ENCODE measurements around the gene TDRD9.

TDRD9 gene

GRCh38 chr14:103995876-103996275 lies 67.6 kb downstream of the TDRD9 start:
- DNase-seq = no peak

- no peak for DNase-seq
Measured at GRCh38 chr14:103997391-103997790, 69.1 kb downstream of the TDRD9 start.

GRCh38 chr14:103998027-103998426 lies 69.8 kb downstream of the TDRD9 start:
- DNase-seq = no peak

- DNase-seq = no peak
Measured at GRCh38 chr14:103999795-104000440, 71.7 kb downstream of the TDRD9 start.

GRCh38 chr14:104001003-104001402 lies 72.7 kb downstream of the TDRD9 start:
- DNase-seq = no peak

- no peak for DNase-seq
Measured at GRCh38 chr14:104003616-104004015, 75.4 kb downstream of the TDRD9 start.

- no peak for DNase-seq
Measured at GRCh38 chr14:104004849-104005248, 76.6 kb downstream of the TDRD9 start.

GRCh38 chr14:104005489-104005888 lies 77.2 kb downstream of the TDRD9 start:
- no peak for DNase-seq

GRCh38 chr14:104007121-104007520 lies 78.9 kb downstream of the TDRD9 start:
- DNase-seq = no peak

- DNase-seq = no peak
Measured at GRCh38 chr14:104009297-104009696, 81.0 kb downstream of the TDRD9 start.

- no peak for DNase-seq
Measured at GRCh38 chr14:104011824-104012517, 83.7 kb downstream of the TDRD9 start.

GRCh38 chr14:104014764-104015163 lies 86.5 kb downstream of the TDRD9 start:
- no peak for DNase-seq

GRCh38 chr14:104016873-104017650 lies 88.8 kb downstream of the TDRD9 start:
- no peak for DNase-seq

- no peak for DNase-seq
Measured at GRCh38 chr14:104019029-104019428, 90.8 kb downstream of the TDRD9 start.

GRCh38 chr14:104019806-104020205 lies 91.5 kb downstream of the TDRD9 start:
- DNase-seq = no peak

- no peak for DNase-seq
Measured at GRCh38 chr14:104020471-104020870, 92.2 kb downstream of the TDRD9 start.

- no peak for DNase-seq
Measured at GRCh38 chr14:104023325-104024055, 95.2 kb downstream of the TDRD9 start.

- DNase-seq = no peak
Measured at GRCh38 chr14:104025534-104025933, 97.3 kb downstream of the TDRD9 start.

GRCh38 chr14:104026024-104026423 lies 97.8 kb downstream of the TDRD9 start:
- no peak for DNase-seq

- DNase-seq = no peak
Measured at GRCh38 chr14:104030958-104031357, 102.7 kb downstream of the TDRD9 start.

- no peak for DNase-seq
Measured at GRCh38 chr14:104031384-104031783, 103.1 kb downstream of the TDRD9 start.

- no peak for DNase-seq
Measured at GRCh38 chr14:104034976-104035699, 106.9 kb downstream of the TDRD9 start.
